GM11168 (cell line): ENCODE results near the gene CLEC16A.

Experiments used
- in situ Hi-C: fragments of 300-500 bp; cut with MboI; formaldehyde crosslinking; loops from one replicate; pipeline ENCODE4 v1.12.0; 2022; ENCODE audit warnings: low sequenced_read_pairs; ENCODE audit not compliant: unreplicated experiment

The CLEC16A gene

GRCh38 chr16:11071829-11072228, 127.5 kb downstream of the CLEC16A start:
- in situ Hi-C loops = no loop called here

- in situ Hi-C loops = no loop called here
Measured at GRCh38 chr16:11072420-11073153, 128.2 kb downstream of the CLEC16A start.

DNA sequence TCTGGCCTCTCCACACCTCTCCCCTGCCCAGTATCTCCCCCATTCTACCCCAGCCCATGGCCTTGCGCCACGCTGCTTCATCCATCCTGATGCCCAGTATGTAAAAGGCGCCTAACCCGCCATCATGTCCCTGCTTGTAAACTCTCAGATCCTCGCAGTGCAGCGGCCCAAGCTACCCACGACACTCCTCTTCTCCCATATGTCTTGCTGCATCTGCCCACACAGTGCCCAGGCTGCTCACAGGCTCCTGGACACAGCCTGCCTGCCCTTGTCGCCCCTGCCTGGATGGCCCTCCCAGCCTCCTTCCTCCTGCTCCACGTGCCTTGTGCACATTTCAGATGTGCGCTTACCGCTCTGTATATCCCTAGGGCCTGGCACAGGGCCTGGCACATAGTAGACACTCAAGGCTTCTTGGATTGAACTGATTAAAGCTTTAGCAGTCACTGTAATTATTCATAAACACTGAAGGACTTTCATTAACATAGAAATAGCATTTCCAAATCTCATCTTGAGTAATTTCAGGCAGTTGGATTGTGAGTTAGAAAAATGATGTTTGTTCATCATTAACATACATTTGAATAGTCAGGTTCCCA, 129.1 kb downstream of the CLEC16A start:
- in situ Hi-C loops = no loop called here

DNA sequence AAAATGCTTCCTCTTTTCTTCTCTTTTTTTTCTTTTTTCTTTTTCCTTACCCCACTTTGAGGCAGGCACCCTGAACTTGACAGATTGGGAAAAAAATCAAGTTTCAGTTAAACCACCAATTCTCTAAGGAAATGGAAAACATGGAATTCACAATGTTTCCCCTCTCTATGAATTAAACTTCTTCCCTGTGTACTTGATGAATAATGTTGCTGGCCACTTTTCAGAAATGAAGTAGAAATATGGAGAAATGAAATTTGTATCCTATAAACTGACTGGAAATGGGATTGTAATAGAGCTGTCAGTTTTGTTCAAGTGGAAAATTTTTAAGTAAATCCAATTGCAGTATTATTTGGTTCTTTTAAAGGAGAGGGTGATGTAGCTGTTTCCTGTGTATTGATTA, 129.8 kb downstream of the CLEC16A start:
- in situ Hi-C loops = no loop called here

DNA sequence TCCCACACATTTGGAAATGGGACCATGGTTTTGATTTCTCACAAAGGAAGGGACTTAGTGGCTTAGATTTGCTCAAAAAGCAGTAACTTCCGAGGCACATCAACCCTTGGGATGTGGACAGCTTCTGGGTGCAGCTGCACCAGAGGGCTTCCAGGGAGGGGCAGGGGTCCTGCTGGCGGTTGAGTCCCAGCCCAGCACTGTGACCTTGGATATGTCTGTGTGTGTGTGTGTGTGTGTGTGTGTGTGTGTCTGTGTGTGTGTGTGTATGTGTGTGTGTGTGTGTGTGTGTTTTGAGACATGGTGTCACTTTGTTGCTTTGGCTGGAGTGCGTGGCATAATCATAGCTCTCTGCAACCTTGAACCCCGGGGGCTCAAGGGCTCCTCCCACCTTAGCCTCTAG, 130.8 kb downstream of the CLEC16A start:
- in situ Hi-C loops = no loop called here

DNA sequence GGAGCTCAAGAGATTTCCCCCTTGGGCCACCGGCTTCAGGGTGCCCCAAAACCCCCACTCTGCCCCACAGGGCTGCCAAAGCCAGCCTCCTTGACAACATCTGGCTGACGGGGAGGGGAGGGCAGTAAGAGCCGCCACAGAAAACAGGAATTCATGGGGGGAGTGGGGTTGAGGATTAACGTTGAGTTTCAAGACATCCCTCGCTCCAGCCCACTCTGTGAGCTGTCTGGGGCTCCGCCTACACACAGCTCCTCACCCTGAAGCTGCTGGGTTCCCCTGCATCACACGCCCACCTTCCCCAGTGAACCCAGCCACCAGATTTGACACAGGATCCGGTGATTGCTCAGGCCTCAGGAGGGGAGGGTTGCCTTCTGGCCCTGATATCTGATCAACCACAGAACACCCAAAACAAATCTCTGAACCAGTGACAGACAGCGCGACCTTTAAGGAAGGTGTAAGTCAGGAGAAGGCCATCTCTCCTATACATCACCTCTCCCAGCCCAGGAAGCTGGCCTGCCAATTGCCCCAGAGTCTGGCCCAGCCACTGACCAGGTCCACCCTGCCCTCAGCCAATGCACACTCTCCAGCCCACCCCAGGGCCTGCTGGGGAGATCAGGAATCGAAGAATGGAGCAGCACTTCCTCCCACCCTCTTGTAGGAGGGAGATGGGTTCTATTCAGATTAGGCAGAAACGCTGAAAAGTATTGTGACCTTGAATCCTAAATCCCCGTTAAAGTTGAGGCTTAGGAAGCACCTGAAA, 132.1 kb downstream of the CLEC16A start:
- in situ Hi-C loops = no loop called here

GRCh38 chr16:11078812-11079459, 134.6 kb downstream of the CLEC16A start:
- in situ Hi-C loops = no loop called here

GRCh38 chr16:11079652-11080187, 135.4 kb downstream of the CLEC16A start:
- in situ Hi-C loops = no loop called here

GRCh38 chr16:11080327-11080967, 136.1 kb downstream of the CLEC16A start:
- in situ Hi-C loops = no loop called here

DNA sequence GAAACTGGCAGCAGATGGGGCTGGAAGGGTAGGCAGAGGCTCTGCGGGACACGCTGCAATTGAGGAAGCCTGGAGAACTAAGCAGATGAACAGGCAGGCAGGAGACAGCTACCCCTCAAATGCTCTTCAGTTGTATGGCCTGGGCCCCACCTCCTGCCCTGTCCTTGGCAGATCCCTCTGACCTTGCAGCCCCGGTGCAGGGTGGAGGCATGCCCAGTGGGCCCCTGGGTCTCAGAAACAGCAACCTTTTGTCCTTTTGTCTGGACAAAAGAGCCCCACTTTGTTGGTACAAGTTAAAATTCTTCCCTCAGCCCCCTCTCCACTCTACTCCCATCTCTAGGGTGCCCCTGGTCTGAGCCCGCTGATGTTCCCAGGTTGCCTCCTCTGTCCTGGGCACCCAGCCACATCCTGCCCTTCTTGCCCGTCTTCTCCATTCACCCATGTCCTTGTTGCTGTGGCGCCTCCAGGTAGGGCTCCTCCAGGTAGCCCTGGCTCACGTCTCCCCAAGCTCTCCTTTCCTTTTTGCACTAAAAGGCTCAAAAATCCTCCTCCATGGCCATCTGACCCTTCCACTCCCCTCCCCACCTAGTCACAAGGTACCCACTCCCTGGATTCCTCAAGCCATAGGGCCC, 136.8 kb downstream of the CLEC16A start:
- in situ Hi-C loops = no loop called here

DNA sequence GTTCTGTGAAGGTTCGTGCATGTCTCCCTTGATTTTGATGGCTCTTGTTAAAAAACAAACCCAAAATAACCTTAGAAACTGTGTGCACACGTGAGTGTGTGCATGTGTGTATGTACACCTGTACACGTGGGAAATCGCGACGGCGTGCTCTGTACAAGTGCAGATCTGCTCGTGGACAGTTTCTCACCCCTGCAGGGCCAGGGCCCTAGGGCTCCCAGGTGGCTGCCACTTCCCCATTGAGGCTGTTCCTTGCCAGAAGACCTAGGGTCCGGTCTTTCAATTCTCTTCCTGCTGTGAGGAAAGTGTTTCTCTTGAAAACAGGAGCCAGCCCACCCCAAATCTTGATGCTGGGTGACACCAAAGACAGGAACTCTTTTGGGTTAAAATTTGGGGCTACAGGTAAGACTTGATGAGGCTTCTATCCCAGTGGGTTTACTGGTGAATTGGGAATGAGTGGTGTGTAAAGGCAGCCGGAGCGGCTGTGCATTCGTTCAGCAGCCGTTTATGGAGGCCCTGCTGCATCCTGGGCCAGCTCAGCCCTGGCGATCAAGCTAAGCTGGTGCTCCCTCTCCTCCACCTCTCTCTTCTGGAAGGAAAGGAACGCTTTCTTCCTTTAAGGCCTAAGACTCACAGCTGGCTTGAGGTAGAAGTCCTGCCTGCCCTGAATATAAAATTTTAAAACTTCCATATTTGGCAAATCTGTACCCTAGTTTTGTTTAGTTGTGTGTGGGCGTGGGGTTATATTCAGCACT, 137.9 kb downstream of the CLEC16A start:
- in situ Hi-C loops = no loop called here

DNA sequence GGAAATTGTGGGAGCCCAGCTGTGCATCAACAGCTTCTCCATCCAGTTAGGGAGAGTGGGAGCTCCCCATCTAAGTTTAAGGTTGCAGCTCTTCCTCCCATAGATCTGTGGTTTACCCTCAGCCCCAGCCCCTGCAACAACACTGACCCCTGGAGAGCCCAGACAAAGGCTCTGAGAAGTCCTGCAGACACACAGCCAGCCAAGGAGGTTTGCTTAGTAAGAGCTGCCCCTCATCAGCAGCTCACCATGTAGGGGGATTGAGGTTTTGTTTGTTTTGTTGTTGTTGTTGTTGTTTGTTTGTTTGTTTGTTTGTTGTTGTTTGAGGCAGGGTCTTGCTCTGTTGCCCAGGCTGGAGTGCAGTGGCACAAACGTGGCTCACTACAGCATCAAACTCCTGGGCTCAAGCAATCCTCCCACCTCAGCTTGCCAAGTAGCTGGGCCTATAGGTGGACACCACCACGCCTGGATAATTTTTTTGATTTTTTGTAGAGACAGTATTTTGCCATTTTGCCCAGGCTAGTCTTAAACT, 138.6 kb downstream of the CLEC16A start:
- in situ Hi-C loops = no loop called here

GRCh38 chr16:11084484-11084875, 140.1 kb downstream of the CLEC16A start:
- in situ Hi-C loops = no loop called here

GRCh38 chr16:11084876-11085485, 140.6 kb downstream of the CLEC16A start:
- in situ Hi-C loops = no loop called here

- in situ Hi-C loops = no loop called here
Measured at GRCh38 chr16:11085916-11086315, 141.6 kb downstream of the CLEC16A start.

DNA sequence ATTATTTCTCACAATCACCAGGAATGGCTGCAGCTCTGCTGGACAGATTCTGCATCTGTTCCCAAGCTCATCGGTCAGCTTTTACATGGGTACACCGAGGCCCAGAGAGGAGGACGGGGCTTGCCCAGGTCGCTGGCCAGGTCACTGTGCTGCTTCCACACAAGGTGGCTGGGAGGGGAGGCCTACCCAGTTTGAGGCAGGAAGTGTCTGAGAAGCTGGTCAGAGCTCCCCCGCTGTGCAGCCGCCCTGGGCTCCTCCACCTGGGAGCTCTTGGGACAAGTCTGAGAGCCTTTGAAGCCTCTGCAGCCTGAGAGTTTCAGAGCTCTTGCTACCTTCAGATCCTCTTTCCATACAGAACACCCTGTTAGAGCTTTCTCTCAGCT, 143.3 kb downstream of the CLEC16A start:
- in situ Hi-C loops = no loop called here

DNA sequence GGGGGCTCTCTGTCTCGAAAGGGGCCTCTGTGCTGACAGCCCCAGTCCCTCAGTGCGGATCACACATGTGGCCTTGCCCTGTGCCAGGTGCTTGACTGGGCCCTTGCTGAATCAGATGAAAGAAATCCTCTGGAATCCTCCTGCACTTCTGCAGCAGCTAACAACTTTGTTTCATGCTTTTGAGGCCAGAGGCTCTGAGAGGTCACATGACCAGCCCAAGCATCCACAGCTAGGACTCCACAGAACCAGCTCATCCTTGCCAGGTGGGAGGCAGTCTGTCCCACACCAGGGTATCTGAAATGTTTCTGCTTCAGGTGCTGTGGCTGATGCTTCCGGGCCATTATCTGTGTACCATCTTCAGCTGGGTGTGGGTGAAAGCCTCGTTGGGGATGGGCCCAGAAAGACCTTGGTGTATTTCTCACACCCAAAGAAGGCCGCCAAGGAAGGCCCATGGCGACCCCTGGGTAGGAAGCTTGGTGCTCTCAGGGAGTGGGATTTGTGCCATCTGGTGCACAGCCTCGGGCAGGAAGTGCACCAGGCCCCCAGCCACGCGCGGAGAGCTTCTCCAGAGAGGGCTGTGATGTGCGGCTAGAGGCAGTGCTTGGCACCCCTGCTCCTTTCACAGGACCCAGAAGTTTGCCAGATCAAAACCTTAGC, 143.8 kb downstream of the CLEC16A start:
- in situ Hi-C loops = no loop called here

DNA sequence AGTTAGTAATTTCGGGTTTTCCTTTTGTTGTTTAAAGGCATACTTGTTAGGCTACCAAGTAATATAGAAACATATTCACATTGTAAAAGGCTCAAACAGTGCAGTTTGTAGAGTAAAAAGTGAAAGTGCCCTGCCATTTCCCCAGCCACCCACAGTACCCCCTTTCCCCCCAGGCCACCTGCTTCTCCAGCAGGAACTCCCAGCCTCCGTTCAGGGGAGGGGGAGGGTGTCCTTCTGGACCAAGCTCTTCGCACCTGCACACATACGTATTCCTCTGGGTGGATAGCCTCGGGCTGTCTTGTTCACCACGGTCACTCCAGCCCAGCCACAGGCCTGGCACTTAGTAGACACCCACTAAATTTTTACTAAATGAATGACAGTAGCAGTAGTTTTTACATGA, 144.5 kb downstream of the CLEC16A start:
- in situ Hi-C loops = no loop called here
